Skeletal muscle satellite cell (primary cell): ENCODE data around the gene APEH. TPM values are rescaled to one million over a fixed set of nuclear protein-coding genes. Genes with fewer than 3 reads are reported as not detected.

ENCODE experiments used
- H3K27me3 ChIP-seq: 2 replicates; pipeline ENCODE4 v1.7.0; 2013; ENCODE audit warnings: low read length; ENCODE audit not compliant: control insufficient read depth, insufficient read depth
- H3K36me3 ChIP-seq: 2 replicates; pipeline ENCODE4 v1.7.0; 2013; ENCODE audit warnings: mild to moderate bottlenecking, control low read depth, low read length; ENCODE audit not compliant: insufficient read depth
- H3K4me1 ChIP-seq: 2 replicates; pipeline ENCODE4 v1.7.0; 2013; ENCODE audit warnings: low read length; ENCODE audit not compliant: control insufficient read depth, insufficient read depth
- H3K4me2 ChIP-seq: 2 replicates; pipeline ENCODE4 v1.7.0; 2013; ENCODE audit warnings: mild to moderate bottlenecking, low read length
- H3K4me3 ChIP-seq: 2 replicates; pipeline ENCODE4 v1.7.0; 2013; ENCODE audit warnings: low read length
- H3K9ac ChIP-seq: 2 replicates; pipeline ENCODE4 v1.7.0; 2013; ENCODE audit warnings: mild to moderate bottlenecking, low read depth, low read length, moderate library complexity
- H3K9me3 ChIP-seq: replicated peaks from 2 replicates; pipeline ENCODE4 v1.7.0; 2013; ENCODE audit warnings: mild to moderate bottlenecking, control low read depth, low read length
- small RNA-seq: library from RNA; depleted of rRNA; stranded (forward); fragments of <200 nt; gene quantifications from one replicate; pipeline ENCODE3, GENCODE V24; 2012

Gene APEH

GRCh38 chr3:49725906-49726681, 51.9 kb downstream of the APEH start:
- Histone ChIP-seq H3K27me3 (no peaks in the 10 kb centered on the region), H3K4me3 (no peak overlapping the region), H3K4me1 (peaks cover 19% of the 10 kb centered on the region), H3K9ac (no peak overlapping the region), H3K4me2 (no peak overlapping the region), H3K36me3 (peaks cover 58% of the 10 kb centered on the region), H3K9me3 (no peaks in the 10 kb centered on the region)

GRCh38 chr3:49727154-49727923, 53.2 kb downstream of the APEH start:
- Histone ChIP-seq H3K4me2 (no peak overlapping the region), H3K9me3 (no peaks in the 10 kb centered on the region), H3K36me3 (peaks cover 56% of the 10 kb centered on the region), H3K4me1 (peaks cover 18% of the 10 kb centered on the region), H3K4me3 (no peak overlapping the region), H3K27me3 (no peaks in the 10 kb centered on the region), H3K9ac (no peak overlapping the region)

- no peak overlapping the region for H3K4me2 ChIP-seq
- peaks cover 56% of the 10 kb centered on the region for H3K36me3 ChIP-seq
- no peaks in the 10 kb centered on the region for H3K27me3 ChIP-seq
- H3K9me3 ChIP-seq, result no peaks in the 10 kb centered on the region
- H3K9ac ChIP-seq, result no peak overlapping the region
- H3K4me3 ChIP-seq, result no peak overlapping the region
- peaks cover 12% of the 10 kb centered on the region for H3K4me1 ChIP-seq
Observed at GRCh38 chr3:49727924-49728361, 53.8 kb downstream of the APEH start.

- Histone ChIP-seq H3K4me3 (no peak overlapping the region), H3K9me3 (no peaks in the 10 kb centered on the region), H3K4me2 (no peak overlapping the region), H3K4me1 (no peaks in the 10 kb centered on the region), H3K27me3 (no peaks in the 10 kb centered on the region), H3K9ac (no peak overlapping the region), H3K36me3 (peaks cover 59% of the 10 kb centered on the region)
Observed at GRCh38 chr3:49729966-49730609, 55.9 kb downstream of the APEH start.

GRCh38 chr3:49732597-49732996, 58.4 kb downstream of the APEH start:
- no peaks in the 10 kb centered on the region for H3K27me3 ChIP-seq
- no peak overlapping the region for H3K9ac ChIP-seq
- peaks cover 53% of the 10 kb centered on the region for H3K36me3 ChIP-seq
- no peak overlapping the region for H3K4me2 ChIP-seq
- no peak overlapping the region for H3K4me3 ChIP-seq
- H3K9me3 ChIP-seq, result no peaks in the 10 kb centered on the region
- no peaks in the 10 kb centered on the region for H3K4me1 ChIP-seq

GRCh38 chr3:49733551-49733950, 59.4 kb downstream of the APEH start:
- Histone ChIP-seq H3K4me1 (no peaks in the 10 kb centered on the region), H3K4me2 (no peak overlapping the region), H3K27me3 (no peaks in the 10 kb centered on the region), H3K9me3 (no peaks in the 10 kb centered on the region), H3K9ac (no peak overlapping the region), H3K36me3 (peaks cover 54% of the 10 kb centered on the region), H3K4me3 (no peak overlapping the region)

Small RNAs within 50 kb of the gene (small RNA-seq; reads per million reads assigned to genes)
- not detected for gene AMIGO3
